GM10266 (cell line): ENCODE data around the gene PTTG1IP.

ENCODE experiments used
- DNase-seq: peaks from one replicate; pipeline ENCODE4 v3.0.0; 2012; ENCODE audit errors: extremely low spot score
- CTCF ChIP-seq: IDR thresholded peaks from 2 replicates; pipeline ENCODE4 v1.5.1; 2012; ENCODE audit warnings: mild to moderate bottlenecking, low read depth; ENCODE audit not compliant: control insufficient read depth, insufficient read depth; ENCODE audit errors: missing control alignments

PTTG1IP gene

GRCh38 chr21:44888581-44889550 is 15.4 kb upstream of the PTTG1IP start:
- no peak for DNase-seq
- TF ChIP-seq CTCF: no peak

- TF ChIP-seq CTCF: no peak
- DNase-seq: no peak
Observed at GRCh38 chr21:44887807-44888580, 14.5 kb upstream of the PTTG1IP start.

- TF ChIP-seq CTCF: no peak
- DNase-seq: no peak
Observed at GRCh38 chr21:44887126-44887806, 13.8 kb upstream of the PTTG1IP start.

- no peak for DNase-seq
- no peak for TF ChIP-seq CTCF
Observed at GRCh38 chr21:44886113-44887075, 12.9 kb upstream of the PTTG1IP start.

GRCh38 chr21:44885615-44886014 is 12.1 kb upstream of the PTTG1IP start:
- TF ChIP-seq CTCF: no peak
- DNase-seq: no peak

- no peak for TF ChIP-seq CTCF
- DNase-seq: no peak
Observed at GRCh38 chr21:44884097-44884496, 10.6 kb upstream of the PTTG1IP start.
